Naive thymus-derived CD4-positive, alpha-beta T cell (primary cell): ENCODE measurements around the gene MAGEB17. TPM values are rescaled to one million over a fixed set of nuclear protein-coding genes. Genes with fewer than 3 reads are reported as not detected.

Experiments
- ATAC-seq: fragments of 150-1000 bp; cut with Tn5 transposase; 2 replicates; pipeline ENCODE4 v1.10.0; 2021; ENCODE audit warnings: mild to moderate bottlenecking, moderate library complexity
- CTCF ChIA-PET: fragments of 350-600 bp; sonication (Branson Sonifier 250); formaldehyde crosslinking; loops from one replicate; lab custom pipeline; 2021; ENCODE audit warnings: antibody characterized with exemption; lab: Charles Lee
- POLR2A ChIA-PET: fragments of 350-600 bp; sonication (Branson Sonifier 250); formaldehyde crosslinking; loops from one replicate; lab custom pipeline; 2021; ENCODE audit warnings: antibody characterized with exemption, inconsistent platforms; lab: Charles Lee
- DNase-seq, 9 donors: peaks; one replicate each; pipeline versions ENCODE4 v3.0.0 to v3.0.0-alpha.2; 2020 to 2022; ENCODE audit warnings: mixed read lengths in 1 of 9
- H3K27ac ChIP-seq: one replicate; pipeline ENCODE4 v1.7.0; 2013; ENCODE audit warnings: mild to moderate bottlenecking, low read depth, low read length, moderate library complexity
- H3K27me3 ChIP-seq, 2 donors: one replicate each; pipeline ENCODE4 v1.7.0; 2013; ENCODE audit warnings: low read length in 2 of 2, mild to moderate bottlenecking in 2 of 2, moderate library complexity in 2 of 2; ENCODE audit not compliant: control insufficient read depth in 2 of 2, insufficient read depth in 2 of 2
- H3K36me3 ChIP-seq, 3 experiments: 1 replicate in 2 of 3; 2 replicates in 1 of 3; pipeline ENCODE4 v1.7.0; 2013; ENCODE audit warnings: low read length in 3 of 3, mild to moderate bottlenecking in 3 of 3, moderate library complexity in 1 of 3; ENCODE audit not compliant: insufficient read depth in 3 of 3, control insufficient read depth in 2 of 3
- H3K4me1 ChIP-seq, 2 donors: one replicate each; pipeline ENCODE4 v1.7.0; 2013; ENCODE audit warnings: low read length in 2 of 2, mild to moderate bottlenecking in 2 of 2, moderate library complexity in 1 of 2; ENCODE audit not compliant: control insufficient read depth in 2 of 2, insufficient read depth in 2 of 2
- H3K4me3 ChIP-seq: 2 replicates; pipeline ENCODE4 v1.7.0; 2013; ENCODE audit warnings: mild to moderate bottlenecking, low read length
- H3K9me3 ChIP-seq, 3 experiments: 1 replicate in 2 of 3; 2 replicates in 1 of 3; pipeline ENCODE4 v1.7.0; 2013; ENCODE audit warnings: low read length in 3 of 3; ENCODE audit not compliant: control insufficient read depth in 2 of 3
- H3K27ac Mint-ChIP-seq, 9 donors: one replicate each; pipeline ENCODE4 v1.8.0; 2020 to 2022; ENCODE audit warnings: mixed read lengths in 9 of 9, mild to moderate bottlenecking in 8 of 9, moderate library complexity in 5 of 9, inconsistent platforms in 2 of 9
- H3K27me3 Mint-ChIP-seq, 5 donors: one replicate each; pipeline ENCODE4 v1.8.0; 2021 to 2022; ENCODE audit warnings: mixed read lengths in 5 of 5, mild to moderate bottlenecking in 1 of 5
- H3K36me3 Mint-ChIP-seq, 5 donors: one replicate each; pipeline ENCODE4 v1.8.0; 2020 to 2022; ENCODE audit warnings: mixed read lengths in 5 of 5, mild to moderate bottlenecking in 3 of 5, inconsistent platforms in 1 of 5
- H3K4me1 Mint-ChIP-seq, 7 donors: one replicate each; pipeline ENCODE4 v1.8.0; 2020 to 2022; ENCODE audit warnings: mixed read lengths in 7 of 7, mild to moderate bottlenecking in 3 of 7, inconsistent platforms in 1 of 7
- H3K4me3 Mint-ChIP-seq, 10 donors: one replicate each; pipeline ENCODE4 v1.8.0; 2020 to 2022; ENCODE audit warnings: mild to moderate bottlenecking in 10 of 10, mixed read lengths in 10 of 10, moderate library complexity in 6 of 10, inconsistent platforms in 2 of 10
- H3K9me3 Mint-ChIP-seq, 11 donors: one replicate each; pipeline ENCODE4 v1.8.0; 2020 to 2022; ENCODE audit warnings: mixed read lengths in 11 of 11, mild to moderate bottlenecking in 4 of 11, inconsistent platforms in 1 of 11, moderate library complexity in 1 of 11
- intact Hi-C, 2 donors: fragments of 100-400 bp; cut with micrococcal nuclease; formaldehyde crosslinking; loops; one replicate each; pipeline ENCODE4 v1.15.1; 2023
- polyA plus RNA-seq, 2 donors: library from polyadenylated mRNA; unstranded; fragments of 300-500 nt; fragmentation: Illumina TruSeq; gene quantifications; one replicate each; pipeline ENCODE4 v1.2.3, GENCODE V29; 2021
- total RNA-seq, 6 experiments: library from RNA in 5 of 6; stranded (reverse) in 5 of 6; gene quantifications; 1 replicate in 5 of 6; 2 replicates in 1 of 6; pipeline ENCODE4 v1.2.3 and lab custom pipeline; 2021 to 2026

Gene MAGEB17
- total and polyA plus RNA-seq, 7 experiments from 2014 or later: not detected

DNA sequence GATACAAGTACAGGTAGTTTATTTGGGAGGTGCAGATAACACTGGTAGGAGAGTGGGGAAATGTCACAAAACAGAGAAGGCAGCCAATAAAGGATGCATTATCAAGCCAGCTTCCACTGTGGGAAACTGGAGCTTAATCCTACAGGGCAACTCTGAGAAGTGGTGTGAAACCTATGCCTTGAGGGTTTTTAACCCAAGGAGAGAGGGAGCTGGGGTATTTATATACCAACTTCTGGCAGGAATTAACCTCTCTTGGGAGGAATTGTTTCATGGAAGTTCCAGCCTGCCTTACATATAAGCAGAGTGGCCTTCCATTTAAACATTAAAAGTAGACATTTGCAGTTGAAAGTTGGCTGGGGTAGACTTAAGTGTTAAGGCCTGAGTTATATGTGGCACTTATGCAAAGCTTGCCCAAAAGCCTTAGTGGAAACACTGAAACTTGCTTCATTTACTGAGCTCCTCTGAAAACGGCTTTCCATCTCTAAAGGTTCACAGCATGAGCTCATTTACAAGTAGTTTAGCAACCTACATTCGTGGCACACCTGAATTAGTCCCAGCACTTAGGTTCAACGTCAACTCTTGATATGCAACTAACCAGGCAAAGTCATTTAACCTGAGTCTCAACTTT lies 19.2 kb downstream of the MAGEB17 start:
- Mint-ChIP-seq H3K36me3 (no peaks in the 10 kb centered on the region), H3K4me1 (peaks cover 0 to 2% (median 0%) of the 10 kb centered on the region in 7 donors), H3K9me3 (peaks cover 0 to 1% (median 0%) of the 10 kb centered on the region in 11 donors), H3K27me3 (peaks cover 0 to 4% (median 0%) of the 10 kb centered on the region in 5 donors), H3K27ac (no peak overlapping the region), H3K4me3 (no peak overlapping the region)
- ChIA-PET CTCF (no interaction called here), POLR2A (no interaction called here)
- ATAC-seq (no peak), DNase-seq (no peak)
- no peaks in the 10 kb centered on the region for H3K36me3 ChIP-seq
- H3K4me3 ChIP-seq: no peak overlapping the region
- H3K9me3 ChIP-seq: no peaks in the 10 kb centered on the region
- no peak overlapping the region for H3K27ac ChIP-seq
- no peaks in the 10 kb centered on the region for H3K4me1 ChIP-seq
- H3K27me3 ChIP-seq: no peaks in the 10 kb centered on the region
- intact Hi-C loops: no loop called here

GRCh38 chrX:16187024-16187760 lies 19.9 kb downstream of the MAGEB17 start:
- no peak overlapping the region for H3K4me3 ChIP-seq
- H3K27ac Mint-ChIP-seq: no peak overlapping the region
- H3K27ac ChIP-seq: no peak overlapping the region
- H3K27me3 Mint-ChIP-seq: peaks cover 0 to 4% (median 0%) of the 10 kb centered on the region in 5 donors
- intact Hi-C loops: no loop called here
- CTCF ChIA-PET: no interaction called here
- H3K4me3 Mint-ChIP-seq: no peak overlapping the region
- peaks cover 0 to 1% (median 0%) of the 10 kb centered on the region in 11 donors for H3K9me3 Mint-ChIP-seq
- H3K36me3 ChIP-seq: no peaks in the 10 kb centered on the region
- H3K4me1 Mint-ChIP-seq: peaks cover 0 to 2% (median 0%) of the 10 kb centered on the region in 7 donors
- no peak for ATAC-seq
- DNase-seq: no peak
- POLR2A ChIA-PET: no interaction called here
- H3K36me3 Mint-ChIP-seq: no peaks in the 10 kb centered on the region
- no peaks in the 10 kb centered on the region for H3K27me3 ChIP-seq
- no peaks in the 10 kb centered on the region for H3K9me3 ChIP-seq
- no peaks in the 10 kb centered on the region for H3K4me1 ChIP-seq

GRCh38 chrX:16188687-16189086 lies 21.4 kb downstream of the MAGEB17 start:
- no peak overlapping the region for H3K4me3 ChIP-seq
- H3K9me3 Mint-ChIP-seq: peaks cover 0 to 1% (median 0%) of the 10 kb centered on the region in 11 donors
- no peaks in the 10 kb centered on the region for H3K4me1 Mint-ChIP-seq
- H3K36me3 ChIP-seq: no peaks in the 10 kb centered on the region
- H3K27ac Mint-ChIP-seq: no peak overlapping the region
- H3K9me3 ChIP-seq: no peaks in the 10 kb centered on the region
- H3K27me3 ChIP-seq: no peaks in the 10 kb centered on the region
- POLR2A ChIA-PET: interaction anchor here (0.5 kb wide), 1 partner anchor 113 kb away, joined by 3 read pairs; no protein-coding TSS in a partner anchor
- no peak overlapping the region for H3K27ac ChIP-seq
- H3K4me3 Mint-ChIP-seq: no peak overlapping the region
- peaks cover 0 to 4% (median 0%) of the 10 kb centered on the region in 5 donors for H3K27me3 Mint-ChIP-seq
- H3K36me3 Mint-ChIP-seq: no peaks in the 10 kb centered on the region
- intact Hi-C loops: no loop called here
- no peak for ATAC-seq
- CTCF ChIA-PET: no interaction called here
- no peak for DNase-seq
- H3K4me1 ChIP-seq: no peaks in the 10 kb centered on the region

DNA sequence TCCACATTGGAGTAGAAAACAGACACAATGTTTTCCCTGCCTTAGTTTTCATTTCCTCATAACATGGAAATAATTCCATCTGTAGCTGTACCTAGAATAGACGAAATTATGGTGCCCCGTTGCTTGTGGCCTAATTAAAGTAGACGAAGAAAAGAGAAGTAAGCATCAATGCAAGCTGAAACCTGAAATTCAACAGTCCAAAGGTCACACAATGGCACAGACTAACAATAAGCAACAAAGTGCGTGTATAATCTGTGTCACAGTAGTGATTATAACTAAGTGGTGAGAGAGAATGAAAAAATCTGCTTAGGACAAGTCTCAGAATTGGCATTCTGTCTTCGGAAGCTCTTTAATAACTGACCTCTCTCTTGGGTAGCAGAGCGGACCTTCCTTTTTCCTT lies 24.3 kb downstream of the MAGEB17 start:
- Mint-ChIP-seq H3K4me3 (no peak overlapping the region), H3K36me3 (no peaks in the 10 kb centered on the region), H3K27me3 (no peaks in the 10 kb centered on the region), H3K27ac (no peak overlapping the region), H3K4me1 (no peaks in the 10 kb centered on the region), H3K9me3 (no peaks in the 10 kb centered on the region)
- H3K36me3 ChIP-seq: no peaks in the 10 kb centered on the region
- H3K4me3 ChIP-seq: no peak overlapping the region
- ChIA-PET POLR2A (no interaction called here), CTCF (no interaction called here)
- H3K27me3 ChIP-seq: no peaks in the 10 kb centered on the region
- H3K4me1 ChIP-seq: no peaks in the 10 kb centered on the region
- ATAC-seq: no peak
- no peak for DNase-seq
- H3K27ac ChIP-seq: no peak overlapping the region
- intact Hi-C loops: no loop called here
- H3K9me3 ChIP-seq: no peaks in the 10 kb centered on the region

- intact Hi-C loops: no loop called here
- Mint-ChIP-seq H3K4me3 (no peak overlapping the region), H3K36me3 (no peaks in the 10 kb centered on the region), H3K4me1 (no peaks in the 10 kb centered on the region), H3K27me3 (peaks cover 0 to 6% (median 5%) of the 10 kb centered on the region in 5 donors), H3K27ac (no peak overlapping the region), H3K9me3 (no peaks in the 10 kb centered on the region)
- ChIA-PET POLR2A (no interaction called here), CTCF (no interaction called here)
- Histone ChIP-seq H3K27ac (no peak overlapping the region), H3K4me3 (no peak overlapping the region), H3K36me3 (no peaks in the 10 kb centered on the region), H3K27me3 (no peaks in the 10 kb centered on the region), H3K4me1 (no peaks in the 10 kb centered on the region), H3K9me3 (no peaks in the 10 kb centered on the region)
- ATAC-seq: no peak
- no peak for DNase-seq
Observed at GRCh38 chrX:16196829-16197228, 29.5 kb downstream of the MAGEB17 start.

GRCh38 chrX:16199343-16199742 lies 32.1 kb downstream of the MAGEB17 start:
- no peaks in the 10 kb centered on the region for H3K27me3 ChIP-seq
- no peaks in the 10 kb centered on the region for H3K4me1 Mint-ChIP-seq
- DNase-seq: no peak
- no peaks in the 10 kb centered on the region for H3K36me3 ChIP-seq
- ChIA-PET CTCF (no interaction called here), POLR2A (no interaction called here)
- H3K27ac ChIP-seq: no peak overlapping the region
- H3K4me3 ChIP-seq: no peak overlapping the region
- H3K27me3 Mint-ChIP-seq: peaks cover 0 to 8% (median 5%) of the 10 kb centered on the region in 5 donors
- H3K27ac Mint-ChIP-seq: no peak overlapping the region
- H3K4me1 ChIP-seq: no peaks in the 10 kb centered on the region
- H3K9me3 Mint-ChIP-seq: peaks cover 0 to 5% (median 0%) of the 10 kb centered on the region in 11 donors
- H3K9me3 ChIP-seq: no peaks in the 10 kb centered on the region
- no peak for ATAC-seq
- intact Hi-C loops: no loop called here
- no peak overlapping the region for H3K4me3 Mint-ChIP-seq
- H3K36me3 Mint-ChIP-seq: no peaks in the 10 kb centered on the region
